Type B pancreatic cell (in vitro differentiated cells): ENCODE measurements around the gene IGSF11. TPM values are rescaled to one million over a fixed set of nuclear protein-coding genes. Genes with fewer than 3 reads are reported as not detected.

Experiments
- DNase-seq: peaks from one replicate; pipeline ENCODE4 v3.0.0; 2021; ENCODE audit warnings: mixed read lengths; ENCODE audit not compliant: unreplicated experiment; ENCODE audit errors: extremely low spot score
- H3K27ac Mint-ChIP-seq: 2 replicates; pipeline ENCODE4 v1.8.0; 2021; ENCODE audit warnings: mild to moderate bottlenecking, mixed read lengths
- H3K27me3 Mint-ChIP-seq: 2 replicates; pipeline ENCODE4 v1.8.0; 2021; ENCODE audit warnings: mixed read lengths
- H3K36me3 Mint-ChIP-seq: 2 replicates; pipeline ENCODE4 v1.8.0; 2021; ENCODE audit warnings: mixed read lengths
- H3K4me1 Mint-ChIP-seq: one replicate; pipeline ENCODE4 v1.8.0; 2021; ENCODE audit warnings: mixed read lengths; ENCODE audit not compliant: unreplicated experiment
- H3K4me3 Mint-ChIP-seq: 2 replicates; pipeline ENCODE4 v1.8.0; 2021; ENCODE audit warnings: mild to moderate bottlenecking, mixed read lengths
- H3K9me3 Mint-ChIP-seq: 2 replicates; pipeline ENCODE4 v1.8.0; 2021; ENCODE audit warnings: mixed read lengths
- CTCF ChIP-seq: fragments of 200-600 bp; sonication (generic); conservative IDR thresholded peaks from 2 replicates; pipeline ENCODE4 v1.5.0; 2021; ENCODE audit warnings: antibody characterized with exemption, mild to moderate bottlenecking
- total RNA-seq: library from RNA; stranded (reverse); gene quantifications from 2 replicates; pipeline ENCODE4 v1.2.1, GENCODE V29; 2021; ENCODE audit warnings: low replicate concordance

IGSF11 gene
- total RNA-seq, 1 donor from 2014 or later, result 2.3 TPM

- no peak for DNase-seq
- Mint-ChIP-seq H3K9me3 (no peaks in the 10 kb centered on the region), H3K36me3 (no peaks in the 10 kb centered on the region), H3K27ac (no peak overlapping the region), H3K4me1 (no peaks in the 10 kb centered on the region), H3K4me3 (no peak overlapping the region), H3K27me3 (no peaks in the 10 kb centered on the region)
- TF ChIP-seq CTCF, result no peak
These were observed 122.5 kb downstream of the IGSF11 start for GRCh38 chr3:118912188-118912587.

GRCh38 chr3:118910332-118910731, 124.3 kb downstream of the IGSF11 start:
- Mint-ChIP-seq H3K27ac (no peak overlapping the region), H3K9me3 (no peaks in the 10 kb centered on the region), H3K36me3 (no peaks in the 10 kb centered on the region), H3K4me3 (no peak overlapping the region), H3K4me1 (no peaks in the 10 kb centered on the region), H3K27me3 (no peaks in the 10 kb centered on the region)
- DNase-seq, result no peak
- no peak for TF ChIP-seq CTCF

GRCh38 chr3:118909763-118910162, 124.9 kb downstream of the IGSF11 start:
- no peaks in the 10 kb centered on the region for H3K4me1 Mint-ChIP-seq
- no peak overlapping the region for H3K4me3 Mint-ChIP-seq
- no peak overlapping the region for H3K27ac Mint-ChIP-seq
- no peaks in the 10 kb centered on the region for H3K9me3 Mint-ChIP-seq
- H3K27me3 Mint-ChIP-seq, result no peaks in the 10 kb centered on the region
- no peak for DNase-seq
- TF ChIP-seq CTCF, result no peak
- no peaks in the 10 kb centered on the region for H3K36me3 Mint-ChIP-seq

GRCh38 chr3:118907909-118908308, 126.7 kb downstream of the IGSF11 start:
- H3K4me3 Mint-ChIP-seq, result no peak overlapping the region
- no peaks in the 10 kb centered on the region for H3K36me3 Mint-ChIP-seq

GRCh38 chr3:118900737-118901525, 133.7 kb downstream of the IGSF11 start:
- Mint-ChIP-seq H3K9me3 (no peaks in the 10 kb centered on the region), H3K4me1 (no peaks in the 10 kb centered on the region), H3K36me3 (no peaks in the 10 kb centered on the region), H3K27me3 (peaks cover 6% of the 10 kb centered on the region), H3K27ac (no peak overlapping the region), H3K4me3 (no peak overlapping the region)
- no peak for TF ChIP-seq CTCF
- no peak for DNase-seq

More at GRCh38 chr3:118907909-118908308, 126.7 kb downstream of the IGSF11 start:
- no peak for TF ChIP-seq CTCF
- no peaks in the 10 kb centered on the region for H3K27me3 Mint-ChIP-seq
- H3K4me1 Mint-ChIP-seq, result no peaks in the 10 kb centered on the region
- H3K9me3 Mint-ChIP-seq, result no peaks in the 10 kb centered on the region
- no peak overlapping the region for H3K27ac Mint-ChIP-seq
- no peak for DNase-seq
